GM23338 (cell line): Measurements from ENCODE around the gene JPH3.

Experiments
- CTCF ChIP-seq, 2 experiments: fragments of 200-600 bp in 1 of 2; sonication (generic) in 1 of 2; conservative IDR thresholded peaks; 2 replicates each; pipeline versions ENCODE4 v1.5.1 to v1.6.1; 2016 to 2017; ENCODE audit warnings: antibody characterized with exemption in 2 of 2, low read depth in 2 of 2, mild to moderate bottlenecking in 2 of 2, moderate library complexity in 1 of 2
- EZH2phosphoT487 ChIP-seq: fragments of 200-600 bp; sonication (generic); IDR thresholded peaks from one replicate; pipeline ENCODE4 v1.8.1; 2018; ENCODE audit warnings: antibody characterized with exemption; ENCODE audit not compliant: unreplicated experiment
- POLR2AphosphoS5 ChIP-seq: IDR thresholded peaks from 2 replicates; pipeline ENCODE4 v1.6.1; 2016; ENCODE audit warnings: antibody characterized with exemption, low read depth
- TF ChIP-seq, protein P1 (sequence below): IDR thresholded peaks from one replicate; pipeline ENCODE4 v1.6.1; 2018; ENCODE audit warnings: antibody characterized with exemption; ENCODE audit not compliant: unreplicated experiment

- no peak for TF ChIP-seq CTCF (conservative IDR thresholded peaks at IDR 0.05; ENCODE audit: low read depth in 2 of 2)
- no peak for TF ChIP-seq POLR2AphosphoS5
- no peak for TF ChIP-seq EZH2phosphoT487
- TF ChIP-seq, protein P1, sequence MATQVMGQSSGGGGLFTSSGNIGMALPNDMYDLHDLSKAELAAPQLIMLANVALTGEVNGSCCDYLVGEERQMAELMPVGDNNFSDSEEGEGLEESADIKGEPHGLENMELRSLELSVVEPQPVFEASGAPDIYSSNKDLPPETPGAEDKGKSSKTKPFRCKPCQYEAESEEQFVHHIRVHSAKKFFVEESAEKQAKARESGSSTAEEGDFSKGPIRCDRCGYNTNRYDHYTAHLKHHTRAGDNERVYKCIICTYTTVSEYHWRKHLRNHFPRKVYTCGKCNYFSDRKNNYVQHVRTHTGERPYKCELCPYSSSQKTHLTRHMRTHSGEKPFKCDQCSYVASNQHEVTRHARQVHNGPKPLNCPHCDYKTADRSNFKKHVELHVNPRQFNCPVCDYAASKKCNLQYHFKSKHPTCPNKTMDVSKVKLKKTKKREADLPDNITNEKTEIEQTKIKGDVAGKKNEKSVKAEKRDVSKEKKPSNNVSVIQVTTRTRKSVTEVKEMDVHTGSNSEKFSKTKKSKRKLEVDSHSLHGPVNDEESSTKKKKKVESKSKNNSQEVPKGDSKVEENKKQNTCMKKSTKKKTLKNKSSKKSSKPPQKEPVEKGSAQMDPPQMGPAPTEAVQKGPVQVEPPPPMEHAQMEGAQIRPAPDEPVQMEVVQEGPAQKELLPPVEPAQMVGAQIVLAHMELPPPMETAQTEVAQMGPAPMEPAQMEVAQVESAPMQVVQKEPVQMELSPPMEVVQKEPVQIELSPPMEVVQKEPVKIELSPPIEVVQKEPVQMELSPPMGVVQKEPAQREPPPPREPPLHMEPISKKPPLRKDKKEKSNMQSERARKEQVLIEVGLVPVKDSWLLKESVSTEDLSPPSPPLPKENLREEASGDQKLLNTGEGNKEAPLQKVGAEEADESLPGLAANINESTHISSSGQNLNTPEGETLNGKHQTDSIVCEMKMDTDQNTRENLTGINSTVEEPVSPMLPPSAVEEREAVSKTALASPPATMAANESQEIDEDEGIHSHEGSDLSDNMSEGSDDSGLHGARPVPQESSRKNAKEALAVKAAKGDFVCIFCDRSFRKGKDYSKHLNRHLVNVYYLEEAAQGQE: no peak
Observed at GRCh38 chr16:87725596-87726235, 123.4 kb downstream of the JPH3 start.
